KMS-11 (cell line): ENCODE results near the gene PLXDC2.

Experiments used
- H2AFZ ChIP-seq: fragments of 200-600 bp; sonication (generic); 2 replicates; pipeline ENCODE4 v1.6.1; 2016; ENCODE audit warnings: antibody characterized with exemption, mixed run types, low read depth
- H3K27ac ChIP-seq: fragments of 200-600 bp; sonication (generic); 2 replicates; pipeline ENCODE4 v1.6.1; 2016; ENCODE audit warnings: mild to moderate bottlenecking, mixed run types
- H3K27me3 ChIP-seq: fragments of 200-600 bp; sonication (generic); 2 replicates; pipeline ENCODE4 v1.6.1; 2017; ENCODE audit warnings: mild to moderate bottlenecking, low read depth, mixed run types, moderate library complexity; ENCODE audit not compliant: insufficient read depth
- H3K36me3 ChIP-seq: fragments of 200-600 bp; sonication (generic); 2 replicates; pipeline ENCODE4 v1.6.1; 2017; ENCODE audit warnings: mild to moderate bottlenecking, mixed run types; ENCODE audit not compliant: insufficient read depth
- H3K4me1 ChIP-seq: fragments of 200-600 bp; sonication (generic); 2 replicates; pipeline ENCODE4 v1.6.1; 2016; ENCODE audit warnings: mild to moderate bottlenecking, low read depth, mixed run types; ENCODE audit not compliant: poor library complexity, severe bottlenecking
- H3K4me2 ChIP-seq: fragments of 200-600 bp; sonication (generic); 2 replicates; pipeline ENCODE4 v1.7.0; 2016; ENCODE audit warnings: mild to moderate bottlenecking, mixed run types
- H3K4me3 ChIP-seq: fragments of 200-600 bp; sonication (generic); IDR thresholded peaks from 2 replicates; pipeline ENCODE4 v1.6.1; 2017; ENCODE audit warnings: low read depth, low read length, mixed read lengths; ENCODE audit not compliant: insufficient read depth
- H3K79me2 ChIP-seq: fragments of 200-600 bp; sonication (generic); 2 replicates; pipeline ENCODE4 v1.6.1; 2016; ENCODE audit warnings: low read depth, mixed run types; ENCODE audit not compliant: insufficient read depth
- H3K9ac ChIP-seq: fragments of 200-600 bp; sonication (generic); 2 replicates; pipeline ENCODE4 v1.6.1; 2016; ENCODE audit warnings: mild to moderate bottlenecking, mixed run types
- H4K20me1 ChIP-seq: fragments of 200-600 bp; sonication (generic); 2 replicates; pipeline ENCODE4 v1.6.1; 2016; ENCODE audit warnings: mild to moderate bottlenecking, mixed run types; ENCODE audit not compliant: insufficient read depth
- CTCF ChIP-seq: fragments of 200-600 bp; sonication (generic); conservative IDR thresholded peaks from 2 replicates; pipeline ENCODE4 v1.6.1; 2017; ENCODE audit warnings: low read depth, mild to moderate bottlenecking, antibody characterized with exemption, low read length, moderate library complexity, mixed read lengths

The PLXDC2 gene

GRCh38 chr10:19964625-19965024 is 148.4 kb downstream of the PLXDC2 start:
- no peak overlapping the region for H3K4me2 ChIP-seq
- H3K36me3 ChIP-seq: no peaks in the 10 kb centered on the region; the same call in 1 of the 2 replicates
- H3K4me1 ChIP-seq: no peaks in the 10 kb centered on the region
- H3K27ac ChIP-seq: no peak overlapping the region
- TF ChIP-seq CTCF: no peak
- no peak overlapping the region for H3K9ac ChIP-seq
- H3K79me2 ChIP-seq: no peaks in the 10 kb centered on the region
- H3K27me3 ChIP-seq: no peaks in the 10 kb centered on the region
- no peaks in the 10 kb centered on the region for H4K20me1 ChIP-seq
- no peak overlapping the region for H3K4me3 ChIP-seq
- H2AFZ ChIP-seq: no peak overlapping the region

GRCh38 chr10:19966751-19967150 is 150.5 kb downstream of the PLXDC2 start:
- H2AFZ ChIP-seq: no peak overlapping the region
- no peak overlapping the region for H3K4me2 ChIP-seq
- no peaks in the 10 kb centered on the region for H4K20me1 ChIP-seq
- no peak overlapping the region for H3K4me3 ChIP-seq
- H3K9ac ChIP-seq: no peak overlapping the region
- H3K27me3 ChIP-seq: no peaks in the 10 kb centered on the region
- H3K36me3 ChIP-seq: no peaks in the 10 kb centered on the region; the same call in 1 of the 2 replicates
- H3K27ac ChIP-seq: no peak overlapping the region
- H3K4me1 ChIP-seq: no peaks in the 10 kb centered on the region
- H3K79me2 ChIP-seq: no peaks in the 10 kb centered on the region
- TF ChIP-seq CTCF: no peak

GRCh38 chr10:19967981-19968380 is 151.7 kb downstream of the PLXDC2 start:
- Histone ChIP-seq H3K4me2 (no peak overlapping the region), H3K27me3 (no peaks in the 10 kb centered on the region), H3K4me3 (no peak overlapping the region), H3K36me3 (no peaks in the 10 kb centered on the region; the same call in 1 of the 2 replicates), H2AFZ (no peak overlapping the region), H3K79me2 (no peaks in the 10 kb centered on the region), H3K4me1 (no peaks in the 10 kb centered on the region), H4K20me1 (no peaks in the 10 kb centered on the region), H3K27ac (no peak overlapping the region), H3K9ac (no peak overlapping the region)
- no peak for TF ChIP-seq CTCF

- no peak overlapping the region for H2AFZ ChIP-seq
- H3K4me3 ChIP-seq: no peak overlapping the region
- no peaks in the 10 kb centered on the region for H3K79me2 ChIP-seq
- H3K27ac ChIP-seq: no peak overlapping the region
- H3K9ac ChIP-seq: no peak overlapping the region
- H3K36me3 ChIP-seq: no peaks in the 10 kb centered on the region; the same call in 1 of the 2 replicates
- TF ChIP-seq CTCF: no peak
- H3K4me2 ChIP-seq: no peak overlapping the region
- no peaks in the 10 kb centered on the region for H3K27me3 ChIP-seq
- H4K20me1 ChIP-seq: no peaks in the 10 kb centered on the region
- H3K4me1 ChIP-seq: no peaks in the 10 kb centered on the region
These were observed 152.5 kb downstream of the PLXDC2 start for GRCh38 chr10:19968745-19969144.
